WTC11 (cell line): ENCODE measurements around the gene PCDHA1. TPM values are rescaled to one million over a fixed set of nuclear protein-coding genes. Genes with fewer than 3 reads are reported as not detected.

Experiments
- AFF4 ChIP-seq: sonication (generic); formaldehyde crosslinking; IDR thresholded peaks from 2 replicates; pipeline ENCODE4 v1.8.1; 2023; ENCODE audit warnings: mild to moderate bottlenecking, missing genetic modification reagents, borderline replicate concordance
- CREM ChIP-seq: sonication (generic); formaldehyde crosslinking; IDR thresholded peaks from 2 replicates; pipeline ENCODE4 v1.8.1; 2022; ENCODE audit warnings: mild to moderate bottlenecking, missing genetic modification reagents, moderate library complexity
- ELF4 ChIP-seq: sonication (generic); formaldehyde crosslinking; IDR thresholded peaks from 2 replicates; pipeline ENCODE4 v1.8.1; 2022; ENCODE audit warnings: low read depth, mild to moderate bottlenecking, moderate library complexity, missing genetic modification reagents
- ESRRA ChIP-seq: sonication (generic); formaldehyde crosslinking; IDR thresholded peaks from 2 replicates; pipeline ENCODE4 v1.8.1; 2022; ENCODE audit warnings: mild to moderate bottlenecking, missing genetic modification reagents, borderline replicate concordance
- FOXK1 ChIP-seq: sonication (generic); formaldehyde crosslinking; IDR thresholded peaks from 2 replicates; pipeline ENCODE4 v1.8.0; 2022; ENCODE audit warnings: mild to moderate bottlenecking, moderate library complexity, missing genetic modification reagents
- FOXP1 ChIP-seq: sonication (generic); formaldehyde crosslinking; IDR thresholded peaks from 2 replicates; pipeline ENCODE4 v1.8.0; 2022; ENCODE audit warnings: missing genetic modification reagents, mild to moderate bottlenecking, moderate library complexity, borderline replicate concordance
- IRF2 ChIP-seq: sonication (generic); formaldehyde crosslinking; IDR thresholded peaks from 2 replicates; pipeline ENCODE4 v1.8.0; 2022; ENCODE audit warnings: low read depth, missing genetic modification reagents, borderline replicate concordance
- MYBL2 ChIP-seq: sonication (generic); formaldehyde crosslinking; IDR thresholded peaks from 2 replicates; pipeline ENCODE4 v1.8.1; 2023; ENCODE audit warnings: mild to moderate bottlenecking, moderate library complexity, missing genetic modification reagents
- NFATC4 ChIP-seq: fragments of 250-450 bp; sonication (Bioruptor Pico); IDR thresholded peaks from 2 replicates; pipeline ENCODE4 v1.9.0; 2021; ENCODE audit warnings: mild to moderate bottlenecking
- NFE2L1 ChIP-seq: sonication (generic); formaldehyde crosslinking; IDR thresholded peaks from 2 replicates; pipeline ENCODE4 v1.8.1; 2023; ENCODE audit warnings: missing genetic modification reagents
- NR1H2 ChIP-seq: sonication (generic); formaldehyde crosslinking; IDR thresholded peaks from 2 replicates; pipeline ENCODE4 v1.9.0; 2021; ENCODE audit warnings: mild to moderate bottlenecking, moderate library complexity, missing genetic modification reagents
- PRRX2 ChIP-seq: fragments of 250-450 bp; sonication (Bioruptor Pico); IDR thresholded peaks from 2 replicates; pipeline ENCODE4 v1.8.0; 2021; ENCODE audit warnings: mild to moderate bottlenecking
- RORB ChIP-seq: fragments of 250-450 bp; sonication (Bioruptor Pico); IDR thresholded peaks from 2 replicates; pipeline ENCODE4 v1.9.0; 2021; ENCODE audit warnings: mild to moderate bottlenecking
- SMAD4 ChIP-seq: sonication (generic); formaldehyde crosslinking; IDR thresholded peaks from 2 replicates; pipeline ENCODE4 v1.8.0; 2022; ENCODE audit warnings: mild to moderate bottlenecking, missing genetic modification reagents
- ZNF263 ChIP-seq: sonication (generic); formaldehyde crosslinking; IDR thresholded peaks from 2 replicates; pipeline ENCODE4 v1.8.1; 2022; ENCODE audit warnings: low read depth, mild to moderate bottlenecking, moderate library complexity, missing genetic modification reagents
- ZNF396 ChIP-seq: fragments of 250-450 bp; sonication (Bioruptor Pico); IDR thresholded peaks from 2 replicates; pipeline ENCODE4 v1.8.0; 2021; ENCODE audit warnings: mild to moderate bottlenecking, moderate library complexity, borderline replicate concordance
- ZNF416 ChIP-seq: fragments of 250-450 bp; sonication (Bioruptor Pico); IDR thresholded peaks from 2 replicates; pipeline ENCODE4 v1.9.0; 2021; ENCODE audit warnings: mild to moderate bottlenecking, inconsistent platforms
- ZNF423 ChIP-seq: fragments of 250-450 bp; sonication (Bioruptor Pico); IDR thresholded peaks from 2 replicates; pipeline ENCODE4 v2.1.2; 2022; ENCODE audit warnings: mild to moderate bottlenecking, moderate library complexity
- ZNF532 ChIP-seq: fragments of 250-450 bp; sonication (Bioruptor Pico); IDR thresholded peaks from 2 replicates; pipeline ENCODE4 v1.9.0; 2021; ENCODE audit warnings: mild to moderate bottlenecking, borderline replicate concordance
- ZNF671 ChIP-seq: fragments of 250-450 bp; sonication (Bioruptor Pico); IDR thresholded peaks from 2 replicates; pipeline ENCODE4 v1.8.0; 2021; ENCODE audit warnings: mild to moderate bottlenecking
- total RNA-seq: library from RNA; stranded (reverse); gene quantifications from 3 replicates; pipeline ENCODE4 v1.2.3, GENCODE V29; 2021
- TF ChIP-seq, protein P1 (sequence below): fragments of 250-450 bp; sonication (Bioruptor Pico); IDR thresholded peaks from 2 replicates; pipeline ENCODE4 v1.9.0; 2021; ENCODE audit warnings: moderate library complexity, mild to moderate bottlenecking, inconsistent platforms, borderline replicate concordance
- TF ChIP-seq, protein P2 (sequence below): fragments of 200-600 bp; IDR thresholded peaks from 2 replicates; pipeline ENCODE4 v1.8.0; 2022; ENCODE audit warnings: antibody characterized with exemption
- TF ChIP-seq, protein P3 (sequence below): sonication (generic); formaldehyde crosslinking; IDR thresholded peaks from 2 replicates; pipeline ENCODE4 v1.8.0; 2023; ENCODE audit warnings: missing genetic modification reagents
- TF ChIP-seq, protein P4 (sequence below): sonication (generic); formaldehyde crosslinking; IDR thresholded peaks from 2 replicates; pipeline ENCODE4 v1.8.0; 2022; ENCODE audit warnings: mild to moderate bottlenecking, missing genetic modification reagents
- TF ChIP-seq, protein P5 (sequence below): sonication (generic); formaldehyde crosslinking; conservative IDR thresholded peaks from 2 replicates; pipeline ENCODE4 v1.8.1; 2023; ENCODE audit warnings: mild to moderate bottlenecking, low read depth, missing genetic modification reagents, moderate library complexity

PCDHA1 gene
- total RNA-seq, 1 experiment from 2014 or later, result 2.4 TPM

GRCh38 chr5:141040771-141041426 is 255.0 kb downstream of the PCDHA1 start (continued):
- TF ChIP-seq, protein P1, sequence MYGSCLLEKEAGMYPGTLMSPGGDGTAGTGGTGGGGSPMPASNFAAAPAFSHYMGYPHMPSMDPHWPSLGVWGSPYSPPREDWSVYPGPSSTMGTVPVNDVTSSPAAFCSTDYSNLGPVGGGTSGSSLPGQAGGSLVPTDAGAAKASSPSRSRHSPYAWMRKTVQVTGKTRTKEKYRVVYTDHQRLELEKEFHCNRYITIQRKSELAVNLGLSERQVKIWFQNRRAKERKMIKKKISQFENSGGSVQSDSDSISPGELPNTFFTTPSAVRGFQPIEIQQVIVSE (CRISPR knock-in tag), result no peak
- peak; percentile 78 for TF ChIP-seq CREM (CRISPR knock-in tag)
- TF ChIP-seq ZNF263 (CRISPR knock-in tag), result no peak
- TF ChIP-seq ZNF671 (CRISPR knock-in tag), result no peak
- TF ChIP-seq AFF4, result peak; percentile 51; the same call in 1 of the 2 replicates
- TF ChIP-seq SMAD4, result peak; percentile 83; the same call in 1 of the 2 replicates
- TF ChIP-seq, protein P2, sequence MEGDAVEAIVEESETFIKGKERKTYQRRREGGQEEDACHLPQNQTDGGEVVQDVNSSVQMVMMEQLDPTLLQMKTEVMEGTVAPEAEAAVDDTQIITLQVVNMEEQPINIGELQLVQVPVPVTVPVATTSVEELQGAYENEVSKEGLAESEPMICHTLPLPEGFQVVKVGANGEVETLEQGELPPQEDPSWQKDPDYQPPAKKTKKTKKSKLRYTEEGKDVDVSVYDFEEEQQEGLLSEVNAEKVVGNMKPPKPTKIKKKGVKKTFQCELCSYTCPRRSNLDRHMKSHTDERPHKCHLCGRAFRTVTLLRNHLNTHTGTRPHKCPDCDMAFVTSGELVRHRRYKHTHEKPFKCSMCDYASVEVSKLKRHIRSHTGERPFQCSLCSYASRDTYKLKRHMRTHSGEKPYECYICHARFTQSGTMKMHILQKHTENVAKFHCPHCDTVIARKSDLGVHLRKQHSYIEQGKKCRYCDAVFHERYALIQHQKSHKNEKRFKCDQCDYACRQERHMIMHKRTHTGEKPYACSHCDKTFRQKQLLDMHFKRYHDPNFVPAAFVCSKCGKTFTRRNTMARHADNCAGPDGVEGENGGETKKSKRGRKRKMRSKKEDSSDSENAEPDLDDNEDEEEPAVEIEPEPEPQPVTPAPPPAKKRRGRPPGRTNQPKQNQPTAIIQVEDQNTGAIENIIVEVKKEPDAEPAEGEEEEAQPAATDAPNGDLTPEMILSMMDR, result peak; percentile 81
- TF ChIP-seq PRRX2 (CRISPR knock-in tag), result no peak
- no peak for TF ChIP-seq RORB (CRISPR knock-in tag)
- no peak for TF ChIP-seq ZNF396 (CRISPR knock-in tag)
- TF ChIP-seq, protein P3, sequence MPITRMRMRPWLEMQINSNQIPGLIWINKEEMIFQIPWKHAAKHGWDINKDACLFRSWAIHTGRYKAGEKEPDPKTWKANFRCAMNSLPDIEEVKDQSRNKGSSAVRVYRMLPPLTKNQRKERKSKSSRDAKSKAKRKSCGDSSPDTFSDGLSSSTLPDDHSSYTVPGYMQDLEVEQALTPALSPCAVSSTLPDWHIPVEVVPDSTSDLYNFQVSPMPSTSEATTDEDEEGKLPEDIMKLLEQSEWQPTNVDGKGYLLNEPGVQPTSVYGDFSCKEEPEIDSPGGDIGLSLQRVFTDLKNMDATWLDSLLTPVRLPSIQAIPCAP (CRISPR knock-in tag), result peak; percentile 66; the same call in 1 of the 2 replicates
- no peak for TF ChIP-seq ZNF532
- TF ChIP-seq ZNF416 (CRISPR knock-in tag), result no peak
- peak; percentile 90; the same call in 1 of the 2 replicates for TF ChIP-seq FOXP1 (CRISPR knock-in tag)
- TF ChIP-seq, protein P4, sequence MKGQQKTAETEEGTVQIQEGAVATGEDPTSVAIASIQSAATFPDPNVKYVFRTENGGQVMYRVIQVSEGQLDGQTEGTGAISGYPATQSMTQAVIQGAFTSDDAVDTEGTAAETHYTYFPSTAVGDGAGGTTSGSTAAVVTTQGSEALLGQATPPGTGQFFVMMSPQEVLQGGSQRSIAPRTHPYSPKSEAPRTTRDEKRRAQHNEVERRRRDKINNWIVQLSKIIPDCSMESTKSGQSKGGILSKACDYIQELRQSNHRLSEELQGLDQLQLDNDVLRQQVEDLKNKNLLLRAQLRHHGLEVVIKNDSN (CRISPR knock-in tag), result peak; percentile 95
- no peak for TF ChIP-seq IRF2 (CRISPR knock-in tag)
- TF ChIP-seq ELF4 (CRISPR knock-in tag), result no peak
- TF ChIP-seq, protein P5, sequence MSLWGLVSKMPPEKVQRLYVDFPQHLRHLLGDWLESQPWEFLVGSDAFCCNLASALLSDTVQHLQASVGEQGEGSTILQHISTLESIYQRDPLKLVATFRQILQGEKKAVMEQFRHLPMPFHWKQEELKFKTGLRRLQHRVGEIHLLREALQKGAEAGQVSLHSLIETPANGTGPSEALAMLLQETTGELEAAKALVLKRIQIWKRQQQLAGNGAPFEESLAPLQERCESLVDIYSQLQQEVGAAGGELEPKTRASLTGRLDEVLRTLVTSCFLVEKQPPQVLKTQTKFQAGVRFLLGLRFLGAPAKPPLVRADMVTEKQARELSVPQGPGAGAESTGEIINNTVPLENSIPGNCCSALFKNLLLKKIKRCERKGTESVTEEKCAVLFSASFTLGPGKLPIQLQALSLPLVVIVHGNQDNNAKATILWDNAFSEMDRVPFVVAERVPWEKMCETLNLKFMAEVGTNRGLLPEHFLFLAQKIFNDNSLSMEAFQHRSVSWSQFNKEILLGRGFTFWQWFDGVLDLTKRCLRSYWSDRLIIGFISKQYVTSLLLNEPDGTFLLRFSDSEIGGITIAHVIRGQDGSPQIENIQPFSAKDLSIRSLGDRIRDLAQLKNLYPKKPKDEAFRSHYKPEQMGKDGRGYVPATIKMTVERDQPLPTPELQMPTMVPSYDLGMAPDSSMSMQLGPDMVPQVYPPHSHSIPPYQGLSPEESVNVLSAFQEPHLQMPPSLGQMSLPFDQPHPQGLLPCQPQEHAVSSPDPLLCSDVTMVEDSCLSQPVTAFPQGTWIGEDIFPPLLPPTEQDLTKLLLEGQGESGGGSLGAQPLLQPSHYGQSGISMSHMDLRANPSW (CRISPR knock-in tag), result 0 out of 2 replicates have a peak, but pooled peaks have one; percentile 30
- TF ChIP-seq NR1H2 (CRISPR knock-in tag), result no peak
- no peak for TF ChIP-seq ZNF423 (CRISPR knock-in tag)
- peak; percentile 96 for TF ChIP-seq FOXK1
- TF ChIP-seq NFATC4, result no peak
- peak; percentile 76; the same call in 1 of the 2 replicates for TF ChIP-seq MYBL2 (CRISPR knock-in tag)
- TF ChIP-seq ESRRA (CRISPR knock-in tag), result no peak
- peak; percentile 84 for TF ChIP-seq NFE2L1 (CRISPR knock-in tag)
